Peyer's patch (tissue), 4 donors: ENCODE data around the gene DMRT1.
"Not testable (repeated sequence)": the region's sequence is repeated elsewhere in the genome, so short reads cannot be mapped to it uniquely, and the experiment has no call there.

Experiments used
- CTCF ChIP-seq, 6 experiments: fragments of 450-650 bp in 4 of 6; fragments of 200-600 bp in 2 of 6; sonication (generic) in 1 of 6; IDR thresholded peaks; one replicate each; pipeline ENCODE4 v1.5.1; 2017 to 2019; ENCODE audit warnings: antibody characterized with exemption in 6 of 6, mild to moderate bottlenecking in 3 of 6, moderate library complexity in 1 of 6
- POLR2A ChIP-seq, 2 donors: fragments of 450-650 bp; IDR thresholded peaks; one replicate each; pipeline ENCODE4 v1.5.1; 2017; ENCODE audit warnings: antibody characterized with exemption in 2 of 2, mild to moderate bottlenecking in 2 of 2, moderate library complexity in 2 of 2

DNA sequence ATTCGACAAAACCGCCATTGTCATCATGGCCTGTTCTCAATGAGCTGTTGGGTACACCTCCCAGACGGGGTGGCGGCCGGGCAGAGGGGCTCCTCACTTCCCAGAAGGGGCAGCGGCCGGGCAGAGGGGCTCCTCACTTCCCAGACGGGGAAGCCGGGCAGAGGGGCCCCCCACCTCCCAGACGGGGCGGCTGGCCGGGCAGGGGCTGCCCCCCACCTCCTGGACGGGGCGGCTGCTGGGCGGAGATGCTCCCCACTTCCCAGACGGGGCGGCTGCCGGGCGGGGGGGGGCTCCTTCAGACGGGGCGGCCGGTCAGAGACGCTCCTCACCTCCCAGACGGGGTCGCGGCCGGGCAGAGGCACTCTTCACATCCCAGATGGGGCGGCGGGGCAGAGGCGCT, 20.0 kb downstream of the DMRT1 start:
- TF ChIP-seq CTCF, POLR2A (IDR thresholded peaks at IDR 0.05): not testable (repeated sequence)
